HepG2 (cell line): ENCODE results near the gene INO80E. TPM values are rescaled to one million over a fixed set of nuclear protein-coding genes. Genes with fewer than 3 reads are reported as not detected.

Experiments
- CEBPG ChIP-seq: IDR thresholded peaks from 2 replicates; pipeline ENCODE4 v1.6.1; 2016
- CHCHD3 ChIP-seq: sonication (generic); formaldehyde crosslinking; IDR thresholded peaks from 2 replicates; pipeline ENCODE4 v1.8.0; 2022; ENCODE audit warnings: mild to moderate bottlenecking, missing genetic modification reagents, moderate library complexity
- NFIC ChIP-seq: IDR thresholded peaks from 2 replicates; pipeline ENCODE4 v1.6.1; 2012; ENCODE audit warnings: mild to moderate bottlenecking, low read length, inconsistent platforms
- NR2F2 ChIP-seq: IDR thresholded peaks from 2 replicates; pipeline ENCODE4 v1.6.1; 2012; ENCODE audit warnings: low read depth, inconsistent platforms, borderline replicate concordance
- PHF5A ChIP-seq: IDR thresholded peaks from one replicate; pipeline ENCODE4 v1.6.1; 2018; ENCODE audit warnings: low read depth, missing genetic modification reagents; ENCODE audit not compliant: unreplicated experiment
- PTBP1 ChIP-seq: fragments of 200-400 bp; formaldehyde crosslinking; IDR thresholded peaks from 2 replicates; pipeline ENCODE4 v1.6.1; 2018; ENCODE audit warnings: low read length, low read depth; ENCODE audit not compliant: poor library complexity, severe bottlenecking
- STAG1 ChIP-seq: sonication (generic); formaldehyde crosslinking; IDR thresholded peaks from 2 replicates; pipeline ENCODE4 v1.4.0; 2020; ENCODE audit warnings: missing genetic modification reagents
- ZFP36L1 ChIP-seq: sonication (generic); formaldehyde crosslinking; IDR thresholded peaks from 2 replicates; pipeline ENCODE4 v1.8.0; 2022; ENCODE audit warnings: mild to moderate bottlenecking, missing genetic modification reagents, moderate library complexity
- ZNF10 ChIP-seq: sonication (generic); formaldehyde crosslinking; IDR thresholded peaks from 2 replicates; pipeline ENCODE4 v1.4.0; 2020; ENCODE audit warnings: mild to moderate bottlenecking, low read depth, missing genetic modification reagents, borderline replicate concordance
- ZNF207 ChIP-seq: fragments of 450-650 bp; IDR thresholded peaks from 2 replicates; pipeline ENCODE4 v1.6.1; 2016; ENCODE audit warnings: antibody characterized with exemption, borderline replicate concordance
- ZNF619 ChIP-seq: sonication (generic); formaldehyde crosslinking; IDR thresholded peaks from 2 replicates; pipeline ENCODE4 v1.4.0; 2020; ENCODE audit warnings: mild to moderate bottlenecking, missing genetic modification reagents
- ZNF775 ChIP-seq: sonication (generic); formaldehyde crosslinking; IDR thresholded peaks from 2 replicates; pipeline ENCODE4 v1.4.0; 2020; ENCODE audit warnings: missing genetic modification reagents, mild to moderate bottlenecking, moderate library complexity, borderline replicate concordance
- polyA plus RNA-seq, 8 experiments: library from polyadenylated mRNA; depleted of rRNA in 3 of 8; stranded (reverse) in 7 of 8; unstranded in 1 of 8; fragments of >200 nt; fragmentation: Illumina TruSeq in 4 of 8; extraction: Trizol in 4 of 8; gene quantifications; 2 replicates each; pipeline versions ENCODE4 v1.2.1 to v1.2.3, GENCODE V29; 2011 to 2016; ENCODE audit warnings: low read depth in 4 of 8, missing spikeins in 1 of 8, mixed read lengths in 1 of 8; ENCODE audit not compliant: insufficient read depth in 1 of 8
- total RNA-seq, 5 experiments: library from RNA; depleted of rRNA; stranded (reverse); fragments of >200 nt; fragmentation: Illumina TruSeq; extraction: Trizol; gene quantifications; 2 replicates each; pipeline ENCODE4 v1.2.3, GENCODE V29; 2016; ENCODE audit warnings: low read depth in 1 of 5
- TF ChIP-seq, protein P1 (sequence below): sonication (generic); formaldehyde crosslinking; IDR thresholded peaks from 2 replicates; pipeline ENCODE4 v1.4.0; 2020; ENCODE audit warnings: missing genetic modification reagents
- TF ChIP-seq, protein P2 (sequence below): sonication (generic); formaldehyde crosslinking; IDR thresholded peaks from 2 replicates; pipeline ENCODE4 v1.5.0; 2020; ENCODE audit warnings: mild to moderate bottlenecking, missing genetic modification reagents, borderline replicate concordance
- TF ChIP-seq, protein P3 (sequence below): IDR thresholded peaks from 2 replicates; pipeline ENCODE4 v1.6.1; 2016; ENCODE audit warnings: missing biosample characterization, missing genetic modification reagents, low read depth

INO80E gene
- total and polyA plus RNA-seq, 2 of the 13 experiments (the other 11 are each of a cell fraction or from before 2014, with no cell fraction given), result 25.8 to 45.6 TPM

DNA sequence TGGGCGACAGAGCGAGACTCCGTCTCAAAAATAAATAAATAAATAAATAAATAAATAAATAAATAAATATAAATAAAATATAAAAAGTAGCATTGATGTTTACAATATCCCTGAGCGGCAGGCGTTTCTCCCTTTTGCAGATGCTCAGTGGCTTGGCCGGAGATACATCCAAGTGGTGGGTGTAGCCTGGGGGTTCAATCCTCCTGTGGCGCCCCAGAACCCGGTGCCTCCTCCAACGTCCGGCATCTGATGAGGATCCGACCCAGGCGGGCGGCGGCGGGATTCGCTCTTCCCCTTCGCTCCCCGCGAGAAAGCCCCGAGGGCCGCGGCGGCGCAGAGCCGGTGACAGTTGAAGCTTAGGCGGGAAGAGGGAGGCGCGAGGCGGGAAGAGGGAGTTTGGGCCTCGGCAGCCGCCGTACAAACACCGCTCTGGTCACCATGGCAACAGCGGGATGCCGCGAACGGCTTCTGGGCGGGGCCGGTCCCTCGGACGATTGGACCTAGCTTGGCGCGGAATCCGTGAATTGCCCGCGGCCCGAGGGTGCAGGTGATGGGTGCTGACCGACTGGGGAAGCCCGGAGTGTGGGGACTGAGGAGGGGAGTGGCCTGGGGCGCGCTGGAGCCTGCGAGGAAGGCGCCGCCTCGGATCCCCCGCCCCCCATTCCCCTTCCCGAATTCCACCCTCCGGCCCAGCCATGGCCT lies 56.8 kb downstream of the INO80E start (continued):
- TF ChIP-seq STAG1 (CRISPR knock-in tag) (peak; percentile 8; the same call in 1 of the 2 replicates), ZFP36L1 (CRISPR knock-in tag) (peak; percentile 89), ZNF207 (no peak), PHF5A (peak; percentile 68), NFIC (no peak), ZNF775 (peak; percentile 70; the same call in 1 of the 2 replicates), PTBP1 (peak; percentile 86), CEBPG (CRISPR knock-in tag) (peak; percentile 64; the same call in 1 of the 2 replicates), ZNF10 (CRISPR knock-in tag) (no peak), CHCHD3 (CRISPR knock-in tag) (peak; percentile 85; the same call in 1 of the 2 replicates), ZNF619 (CRISPR knock-in tag) (peak; percentile 78; the same call in 1 of the 2 replicates), NR2F2 (no peak; the same call in 1 of the 2 replicates)
- TF ChIP-seq, protein P1, sequence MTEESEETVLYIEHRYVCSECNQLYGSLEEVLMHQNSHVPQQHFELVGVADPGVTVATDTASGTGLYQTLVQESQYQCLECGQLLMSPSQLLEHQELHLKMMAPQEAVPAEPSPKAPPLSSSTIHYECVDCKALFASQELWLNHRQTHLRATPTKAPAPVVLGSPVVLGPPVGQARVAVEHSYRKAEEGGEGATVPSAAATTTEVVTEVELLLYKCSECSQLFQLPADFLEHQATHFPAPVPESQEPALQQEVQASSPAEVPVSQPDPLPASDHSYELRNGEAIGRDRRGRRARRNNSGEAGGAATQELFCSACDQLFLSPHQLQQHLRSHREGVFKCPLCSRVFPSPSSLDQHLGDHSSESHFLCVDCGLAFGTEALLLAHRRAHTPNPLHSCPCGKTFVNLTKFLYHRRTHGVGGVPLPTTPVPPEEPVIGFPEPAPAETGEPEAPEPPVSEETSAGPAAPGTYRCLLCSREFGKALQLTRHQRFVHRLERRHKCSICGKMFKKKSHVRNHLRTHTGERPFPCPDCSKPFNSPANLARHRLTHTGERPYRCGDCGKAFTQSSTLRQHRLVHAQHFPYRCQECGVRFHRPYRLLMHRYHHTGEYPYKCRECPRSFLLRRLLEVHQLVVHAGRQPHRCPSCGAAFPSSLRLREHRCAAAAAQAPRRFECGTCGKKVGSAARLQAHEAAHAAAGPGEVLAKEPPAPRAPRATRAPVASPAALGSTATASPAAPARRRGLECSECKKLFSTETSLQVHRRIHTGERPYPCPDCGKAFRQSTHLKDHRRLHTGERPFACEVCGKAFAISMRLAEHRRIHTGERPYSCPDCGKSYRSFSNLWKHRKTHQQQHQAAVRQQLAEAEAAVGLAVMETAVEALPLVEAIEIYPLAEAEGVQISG (CRISPR knock-in tag), result peak; percentile 91
- TF ChIP-seq, protein P2, sequence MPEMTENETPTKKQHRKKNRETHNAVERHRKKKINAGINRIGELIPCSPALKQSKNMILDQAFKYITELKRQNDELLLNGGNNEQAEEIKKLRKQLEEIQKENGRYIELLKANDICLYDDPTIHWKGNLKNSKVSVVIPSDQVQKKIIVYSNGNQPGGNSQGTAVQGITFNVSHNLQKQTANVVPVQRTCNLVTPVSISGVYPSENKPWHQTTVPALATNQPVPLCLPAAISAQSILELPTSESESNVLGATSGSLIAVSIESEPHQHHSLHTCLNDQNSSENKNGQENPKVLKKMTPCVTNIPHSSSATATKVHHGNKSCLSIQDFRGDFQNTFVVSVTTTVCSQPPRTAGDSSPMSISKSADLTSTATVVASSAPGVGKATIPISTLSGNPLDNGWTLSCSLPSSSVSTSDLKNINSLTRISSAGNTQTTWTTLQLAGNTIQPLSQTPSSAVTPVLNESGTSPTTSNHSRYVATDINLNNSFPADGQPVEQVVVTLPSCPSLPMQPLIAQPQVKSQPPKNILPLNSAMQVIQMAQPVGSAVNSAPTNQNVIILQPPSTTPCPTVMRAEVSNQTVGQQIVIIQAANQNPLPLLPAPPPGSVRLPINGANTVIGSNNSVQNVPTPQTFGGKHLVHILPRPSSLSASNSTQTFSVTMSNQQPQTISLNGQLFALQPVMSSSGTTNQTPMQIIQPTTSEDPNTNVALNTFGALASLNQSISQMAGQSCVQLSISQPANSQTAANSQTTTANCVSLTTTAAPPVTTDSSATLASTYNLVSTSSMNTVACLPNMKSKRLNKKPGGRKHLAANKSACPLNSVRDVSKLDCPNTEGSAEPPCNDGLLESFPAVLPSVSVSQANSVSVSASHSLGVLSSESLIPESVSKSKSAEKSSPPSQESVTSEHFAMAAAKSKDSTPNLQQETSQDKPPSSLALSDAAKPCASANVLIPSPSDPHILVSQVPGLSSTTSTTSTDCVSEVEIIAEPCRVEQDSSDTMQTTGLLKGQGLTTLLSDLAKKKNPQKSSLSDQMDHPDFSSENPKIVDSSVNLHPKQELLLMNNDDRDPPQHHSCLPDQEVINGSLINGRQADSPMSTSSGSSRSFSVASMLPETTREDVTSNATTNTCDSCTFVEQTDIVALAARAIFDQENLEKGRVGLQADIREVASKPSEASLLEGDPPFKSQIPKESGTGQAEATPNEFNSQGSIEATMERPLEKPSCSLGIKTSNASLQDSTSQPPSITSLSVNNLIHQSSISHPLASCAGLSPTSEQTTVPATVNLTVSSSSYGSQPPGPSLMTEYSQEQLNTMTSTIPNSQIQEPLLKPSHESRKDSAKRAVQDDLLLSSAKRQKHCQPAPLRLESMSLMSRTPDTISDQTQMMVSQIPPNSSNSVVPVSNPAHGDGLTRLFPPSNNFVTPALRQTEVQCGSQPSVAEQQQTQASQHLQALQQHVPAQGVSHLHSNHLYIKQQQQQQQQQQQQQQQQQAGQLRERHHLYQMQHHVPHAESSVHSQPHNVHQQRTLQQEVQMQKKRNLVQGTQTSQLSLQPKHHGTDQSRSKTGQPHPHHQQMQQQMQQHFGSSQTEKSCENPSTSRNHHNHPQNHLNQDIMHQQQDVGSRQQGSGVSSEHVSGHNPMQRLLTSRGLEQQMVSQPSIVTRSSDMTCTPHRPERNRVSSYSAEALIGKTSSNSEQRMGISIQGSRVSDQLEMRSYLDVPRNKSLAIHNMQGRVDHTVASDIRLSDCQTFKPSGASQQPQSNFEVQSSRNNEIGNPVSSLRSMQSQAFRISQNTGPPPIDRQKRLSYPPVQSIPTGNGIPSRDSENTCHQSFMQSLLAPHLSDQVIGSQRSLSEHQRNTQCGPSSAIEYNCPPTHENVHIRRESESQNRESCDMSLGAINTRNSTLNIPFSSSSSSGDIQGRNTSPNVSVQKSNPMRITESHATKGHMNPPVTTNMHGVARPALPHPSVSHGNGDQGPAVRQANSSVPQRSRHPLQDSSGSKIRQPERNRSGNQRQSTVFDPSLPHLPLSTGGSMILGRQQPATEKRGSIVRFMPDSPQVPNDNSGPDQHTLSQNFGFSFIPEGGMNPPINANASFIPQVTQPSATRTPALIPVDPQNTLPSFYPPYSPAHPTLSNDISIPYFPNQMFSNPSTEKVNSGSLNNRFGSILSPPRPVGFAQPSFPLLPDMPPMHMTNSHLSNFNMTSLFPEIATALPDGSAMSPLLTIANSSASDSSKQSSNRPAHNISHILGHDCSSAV (CRISPR knock-in tag), result no peak
- TF ChIP-seq, protein P3, sequence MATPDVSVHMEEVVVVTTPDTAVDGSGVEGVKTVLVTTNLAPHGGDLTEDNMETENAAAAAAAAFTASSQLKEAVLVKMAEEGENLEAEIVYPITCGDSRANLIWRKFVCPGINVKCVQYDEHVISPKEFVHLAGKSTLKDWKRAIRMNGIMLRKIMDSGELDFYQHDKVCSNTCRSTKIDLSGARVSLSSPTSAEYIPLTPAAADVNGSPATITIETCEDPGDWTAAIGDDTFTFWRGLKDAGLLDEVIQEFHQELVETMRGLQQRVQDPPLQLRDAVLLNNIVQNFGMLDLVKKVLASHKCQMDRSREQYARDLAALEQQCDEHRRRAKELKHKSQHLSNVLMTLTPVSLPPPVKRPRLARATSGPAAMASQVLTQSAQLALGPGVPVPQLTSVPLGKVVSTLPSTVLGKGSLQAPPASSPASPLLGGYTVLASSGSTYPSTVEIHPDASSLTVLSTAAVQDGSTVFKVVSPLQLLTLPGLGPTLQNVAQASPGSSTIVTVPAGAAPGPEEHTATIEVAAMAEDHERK, result no peak
